ENCODE measurements around the gene MARCO.
"Not testable (repeated sequence)": the region's sequence is repeated elsewhere in the genome, so short reads cannot be mapped to it uniquely, and the experiment has no call there.

The MARCO gene

DNA sequence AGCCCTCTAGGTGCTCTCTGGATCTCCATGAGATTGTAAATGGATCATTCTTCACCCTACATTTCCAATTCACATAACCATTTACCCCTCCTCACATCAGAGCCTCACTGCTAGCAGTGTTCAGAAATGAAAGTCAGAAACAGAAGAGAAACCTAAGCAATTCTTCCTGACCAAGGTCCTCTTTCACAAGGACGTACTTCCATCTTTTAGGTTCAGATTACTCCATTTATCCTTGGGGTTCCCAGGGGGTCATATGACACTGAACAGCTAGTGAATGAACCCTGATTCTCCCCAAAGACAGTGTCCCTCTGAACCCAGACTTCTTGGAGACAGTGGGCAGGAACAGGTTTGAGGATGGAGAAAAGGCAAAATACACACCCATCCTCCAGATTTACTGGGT, 12.9 kb upstream of the MARCO start:
- DNase-seq, result no peak

DNA sequence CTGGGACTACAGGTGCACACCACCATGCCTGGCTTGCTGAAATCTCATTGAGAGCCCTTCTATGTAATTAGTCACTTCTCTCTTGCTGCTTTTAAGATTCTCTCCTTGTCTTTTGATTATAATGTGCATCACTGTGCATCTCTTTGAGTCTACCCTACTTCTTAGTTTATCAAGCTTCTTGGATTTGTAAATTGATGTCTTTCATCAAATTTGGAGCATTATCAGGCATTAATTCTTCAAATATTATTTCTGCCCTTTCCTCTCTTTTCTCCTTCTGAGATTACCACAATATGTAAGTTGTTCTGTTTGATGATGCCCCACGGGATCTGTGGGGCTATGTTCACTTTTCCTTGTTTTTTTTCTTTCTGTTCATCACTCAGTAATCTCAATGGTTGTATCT, 9.0 kb upstream of the MARCO start:
- no peak for DNase-seq

DNA sequence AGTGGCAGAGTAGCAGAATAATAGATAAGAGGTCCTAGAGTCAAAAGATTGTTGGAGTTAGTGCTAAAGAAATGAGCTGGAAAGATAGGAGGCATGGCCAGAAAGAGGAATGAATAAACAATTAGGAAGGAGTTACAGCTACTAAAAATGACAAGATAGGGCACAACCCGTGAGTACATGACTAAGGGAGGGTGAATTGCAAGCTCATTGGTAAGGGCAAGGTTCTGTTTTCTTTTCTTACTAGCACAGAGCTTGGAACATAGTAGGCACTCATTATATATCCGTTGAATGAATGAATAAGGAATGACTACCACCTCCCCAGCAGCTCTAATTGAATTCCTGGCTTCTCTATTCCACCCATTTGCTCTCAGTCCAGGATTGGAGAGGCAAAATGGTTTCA, 5.7 kb upstream of the MARCO start:
- no peak for DNase-seq

DNA sequence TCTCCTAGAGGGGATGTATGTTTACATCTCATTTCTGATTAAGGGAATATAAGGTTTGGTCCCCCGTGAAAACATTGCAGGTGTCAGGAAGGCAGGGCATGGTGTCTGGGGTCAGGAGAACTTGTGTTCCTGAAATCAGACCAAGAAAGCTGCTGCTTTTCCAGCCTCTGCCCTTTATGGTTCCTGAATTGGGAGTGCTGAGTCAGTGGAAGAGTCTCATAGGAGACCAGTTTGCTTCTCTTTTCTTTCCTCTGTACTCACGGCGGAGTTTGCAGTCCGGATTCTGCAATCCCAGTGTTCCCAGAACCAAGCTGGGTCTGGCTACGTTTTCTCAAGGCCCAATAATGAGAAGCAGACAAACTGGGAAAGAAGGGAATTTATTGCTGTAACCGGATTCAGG, 5.1 kb upstream of the MARCO start:
- no peak for DNase-seq

DNA sequence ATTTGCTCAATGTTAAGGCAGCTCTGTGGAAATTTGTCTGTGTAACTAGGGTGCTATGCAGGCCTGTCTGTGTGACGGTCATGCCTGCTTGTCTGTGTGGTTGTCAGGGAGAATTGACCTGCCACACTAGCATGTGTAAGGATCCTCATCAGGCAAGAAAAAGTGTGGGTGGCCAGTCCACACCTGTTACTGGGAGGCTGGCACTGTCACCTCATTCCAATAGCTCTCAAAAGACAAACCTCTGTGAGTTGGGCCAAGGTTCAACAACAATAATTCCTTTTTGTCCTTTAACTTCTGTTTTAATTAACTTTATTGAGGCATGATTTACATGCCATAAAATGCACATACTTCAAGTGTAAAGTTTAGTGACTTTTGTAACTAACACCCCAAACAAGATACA, 4.2 kb upstream of the MARCO start:
- DNase-seq, result no peak

DNA sequence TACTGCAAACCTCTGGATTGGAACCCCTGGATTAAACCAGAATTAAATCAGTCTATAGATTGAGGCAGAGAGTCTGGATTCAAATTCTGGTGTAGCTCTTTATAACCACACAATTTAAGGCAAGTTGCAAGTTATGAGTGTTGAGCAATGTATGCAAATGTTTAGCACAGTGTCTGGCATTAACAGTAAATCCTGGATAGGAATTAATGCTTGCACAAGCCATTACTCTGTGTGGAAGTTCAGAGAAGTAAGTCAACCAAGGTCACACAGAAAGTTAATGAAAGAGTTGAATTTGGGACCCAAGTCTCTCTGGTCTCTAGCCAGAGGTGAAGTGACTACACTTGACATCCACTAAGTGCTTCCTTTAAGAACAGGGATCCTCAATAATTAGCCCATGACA, 2.0 kb upstream of the MARCO start:
- no peak for DNase-seq

DNA sequence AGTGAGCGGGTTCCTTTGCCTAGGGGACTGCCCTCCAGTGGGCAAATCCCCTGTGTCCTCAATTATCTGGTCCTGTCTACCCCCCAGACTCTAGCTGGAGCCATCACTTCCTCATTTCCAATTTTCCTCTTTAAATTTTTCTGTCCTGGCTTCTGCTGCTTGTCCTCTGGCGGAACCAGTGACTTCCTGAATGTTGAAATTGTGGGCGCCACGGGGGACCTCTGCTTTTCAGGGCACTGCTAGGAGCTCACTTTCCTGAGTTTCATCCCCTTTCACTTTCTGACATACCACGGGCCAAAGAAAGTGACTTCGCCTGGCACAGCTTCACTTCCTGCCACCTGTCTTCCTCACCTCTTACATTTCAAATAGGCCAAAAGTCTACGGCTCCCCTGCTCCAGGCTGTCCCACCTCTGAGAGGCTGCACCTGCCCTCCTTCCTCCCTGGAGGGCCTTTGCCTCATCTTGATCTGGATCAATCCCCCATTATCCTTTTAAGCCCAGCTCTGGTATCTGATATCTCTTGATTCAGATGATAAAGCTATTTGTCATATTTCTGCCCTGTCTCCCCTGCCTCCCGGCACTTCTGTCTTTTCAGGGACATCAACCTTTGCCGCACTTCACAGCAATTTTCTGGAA, 1.4 kb upstream of the MARCO start:
- DNase-seq, result no peak

DNA sequence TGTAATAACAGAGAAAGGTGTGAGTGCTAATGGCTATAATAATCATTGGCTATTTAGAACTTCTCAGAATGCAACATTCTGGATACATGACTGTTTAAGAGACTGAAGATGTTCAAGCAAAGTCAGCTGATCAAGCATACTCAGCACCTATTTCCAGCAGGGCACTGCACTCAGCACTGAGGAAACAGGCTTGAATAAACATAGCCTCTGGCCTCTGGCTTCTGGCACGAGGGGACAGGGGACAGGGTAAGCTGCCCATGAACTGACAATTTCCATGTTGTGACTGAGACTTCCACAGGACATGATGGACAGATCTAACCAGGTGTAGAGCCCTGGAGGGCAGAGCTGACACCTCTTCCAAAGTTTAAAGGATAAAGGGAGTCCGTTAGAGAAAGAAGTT, 1.3 kb downstream of the MARCO start:
- DNase-seq, result no peak

DNA sequence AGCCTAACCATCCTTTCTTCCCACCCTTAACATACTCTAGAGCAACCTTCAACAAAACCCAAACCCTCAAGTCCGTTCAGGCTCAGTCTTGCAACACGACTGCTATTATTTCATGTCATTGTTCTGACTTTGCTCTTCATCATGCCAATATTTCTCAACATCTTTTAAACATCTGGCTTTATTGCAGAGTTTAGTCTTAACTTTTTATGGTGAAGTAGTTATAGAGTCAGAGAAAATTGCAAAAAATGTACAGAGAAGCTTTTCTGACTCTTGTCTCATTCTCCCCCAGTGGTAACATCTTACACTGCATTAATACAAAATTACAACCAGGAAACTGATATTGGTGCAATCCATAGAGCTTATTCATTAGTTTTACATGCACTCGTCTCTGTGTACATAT, 3.9 kb downstream of the MARCO start:
- no peak for DNase-seq

DNA sequence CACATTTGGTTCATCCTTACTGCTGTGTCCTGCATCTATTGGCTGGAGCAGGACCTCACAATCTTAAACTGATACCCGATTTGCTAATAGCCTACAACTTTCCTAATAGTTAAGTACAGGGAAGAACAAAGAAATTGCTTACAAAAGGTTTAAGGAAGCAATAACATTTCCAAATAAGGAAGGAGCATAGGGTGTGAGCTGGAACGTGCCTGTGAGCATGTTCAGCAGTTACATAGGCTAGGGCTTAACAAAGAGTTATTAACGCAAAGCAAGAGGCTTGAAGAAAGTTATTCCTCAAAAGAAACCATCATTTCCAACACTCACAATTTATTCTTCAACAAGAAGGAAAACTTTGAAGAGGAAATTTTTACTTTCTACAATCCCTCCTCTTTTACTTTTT, 6.3 kb downstream of the MARCO start:
- not testable (repeated sequence) for DNase-seq

DNA sequence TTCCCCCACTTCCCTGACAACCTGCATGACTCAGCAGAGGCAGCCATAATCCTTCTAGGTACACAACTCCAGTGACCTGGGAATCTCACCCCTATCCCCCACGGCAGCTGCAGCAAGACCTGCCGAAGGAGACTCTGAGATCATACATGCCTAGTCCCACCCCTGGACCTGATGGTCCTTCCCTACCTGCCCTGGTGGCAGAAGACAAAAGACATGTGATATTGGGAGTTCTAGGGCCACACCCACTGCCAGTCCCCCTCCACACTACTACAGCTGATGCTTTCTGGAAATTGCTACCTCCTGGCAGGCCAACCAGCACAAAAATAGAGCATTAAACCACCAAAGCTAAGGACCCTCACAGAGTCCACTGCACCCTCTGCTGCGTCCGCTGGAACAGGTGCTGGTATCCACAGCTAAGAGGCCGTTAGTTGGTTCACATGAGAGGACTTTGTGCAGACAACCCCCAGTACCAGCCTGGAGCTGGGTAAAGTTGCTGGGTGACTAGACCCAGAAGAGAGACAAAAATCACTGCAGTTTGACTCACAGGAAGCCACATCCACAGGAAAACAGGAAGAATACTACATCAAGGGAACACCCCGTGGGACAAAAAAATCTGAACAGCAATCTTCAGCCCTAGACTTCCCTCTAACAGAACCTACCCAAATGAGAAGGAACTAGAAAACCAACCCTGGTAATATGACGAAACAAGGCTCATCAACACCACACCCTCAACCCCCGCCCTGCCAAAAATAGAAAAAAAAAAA, 12.5 kb downstream of the MARCO start:
- no peak for DNase-seq

DNA sequence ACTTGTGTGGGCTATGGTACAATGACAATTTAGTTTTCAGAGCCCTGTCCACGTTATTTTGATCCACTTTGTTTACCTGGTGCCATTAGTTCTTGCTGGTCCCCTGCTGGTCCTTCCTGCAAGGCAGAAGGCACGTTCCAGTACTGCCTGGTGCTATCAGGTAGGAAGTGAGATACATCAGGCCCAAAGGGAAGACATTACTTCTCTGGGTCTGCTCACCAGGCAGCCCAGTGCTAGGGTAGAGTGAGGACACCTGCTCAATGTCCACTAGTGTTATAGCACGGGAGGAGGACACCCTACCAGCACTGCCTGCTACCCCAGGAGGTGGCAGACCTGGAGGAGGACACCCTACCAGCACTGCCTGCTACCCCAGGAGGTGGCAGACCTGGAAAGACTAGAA, 23.7 kb downstream of the MARCO start:
- no peak for DNase-seq

DNA sequence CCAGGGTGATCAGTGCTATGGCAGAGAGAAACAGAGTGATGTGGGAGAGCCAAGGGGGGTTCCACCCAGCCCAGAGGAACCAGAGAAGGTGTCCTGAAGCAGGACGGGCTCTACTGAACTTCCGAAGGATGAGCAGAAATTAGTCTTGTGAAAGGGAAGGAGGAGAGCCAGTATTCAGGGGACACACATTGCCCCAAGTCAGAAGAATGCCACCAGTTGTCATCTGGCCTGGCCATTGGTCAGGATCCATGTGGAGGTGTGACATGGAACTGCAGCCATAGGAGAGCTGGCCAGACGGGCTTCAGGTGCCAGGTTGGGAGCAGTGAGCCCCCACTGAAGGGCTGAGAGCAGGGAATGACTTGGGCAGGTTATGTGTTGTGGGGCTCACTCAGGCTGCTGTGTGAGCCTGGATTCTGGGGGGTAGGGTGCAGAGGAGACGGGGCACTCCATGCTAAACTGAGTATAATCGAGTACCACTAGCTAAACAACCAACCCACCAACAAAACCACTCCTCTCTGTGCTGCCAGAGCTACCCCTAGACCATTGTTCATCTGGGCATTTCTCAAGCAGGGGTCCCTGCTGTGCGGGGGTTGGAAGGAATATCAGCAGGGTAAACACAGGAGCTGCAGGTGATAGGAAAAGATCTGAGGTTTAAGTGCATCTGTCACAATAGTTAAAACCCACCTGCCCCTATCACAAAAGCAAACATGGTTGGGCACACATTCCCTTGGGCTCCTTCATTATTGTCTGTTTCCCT, 25.3 kb downstream of the MARCO start:
- DNase-seq, result no peak

DNA sequence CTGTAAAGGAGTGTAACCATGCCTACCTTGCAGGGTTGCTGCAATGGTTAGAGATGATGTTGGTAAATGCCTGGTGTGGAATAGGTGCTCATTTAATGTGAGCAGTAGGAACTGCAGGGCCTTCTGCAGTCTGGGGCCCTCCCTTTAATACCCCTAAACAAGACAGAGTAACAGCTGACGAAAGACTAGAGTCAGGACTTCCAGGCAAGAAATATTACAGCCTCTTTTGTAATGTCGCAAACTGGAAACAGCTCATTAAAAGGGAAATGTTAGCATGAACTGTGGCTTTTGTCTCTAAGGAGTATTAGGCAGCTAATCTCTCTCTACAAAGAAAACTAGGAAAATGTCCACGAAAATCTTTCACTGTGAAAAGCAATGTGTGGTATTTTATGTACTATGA, 26.0 kb downstream of the MARCO start:
- no peak for DNase-seq

DNA sequence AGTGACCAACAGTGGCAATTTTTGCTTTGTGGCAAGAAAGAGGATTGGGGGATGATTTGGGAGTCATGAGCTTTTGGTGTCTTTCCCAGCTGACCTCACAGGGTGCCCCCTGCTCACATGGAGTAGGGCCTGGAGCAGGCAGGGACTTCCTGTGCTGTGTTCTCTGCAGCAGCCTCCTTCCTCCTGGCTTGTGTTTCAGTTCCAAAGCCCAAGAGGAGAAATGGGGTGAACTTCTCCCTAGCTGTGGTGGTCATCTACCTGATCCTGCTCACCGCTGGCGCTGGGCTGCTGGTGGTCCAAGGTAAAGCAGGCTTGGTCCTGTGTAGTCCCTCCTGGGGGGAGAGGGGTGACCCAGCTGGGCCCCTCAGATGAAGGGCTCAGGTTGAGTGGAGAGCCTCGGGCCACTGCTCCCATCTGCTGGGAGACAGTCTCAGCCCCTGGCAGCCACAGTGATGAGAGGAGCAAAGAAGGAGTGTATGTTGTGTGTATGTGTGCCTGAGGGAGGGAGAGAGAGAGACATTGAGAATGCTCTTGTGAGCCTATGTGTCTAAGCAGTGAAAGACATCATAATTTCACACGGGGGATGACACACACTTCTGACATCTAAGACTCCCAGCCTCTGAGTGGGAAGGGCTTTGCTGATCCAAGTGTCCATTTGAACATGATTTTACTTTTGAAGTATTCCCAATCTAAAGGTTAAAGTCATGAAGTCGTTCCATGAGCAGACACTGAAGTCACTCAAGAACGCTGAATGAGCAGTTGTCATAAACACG, 27.2 kb downstream of the MARCO start:
- no peak for DNase-seq

DNA sequence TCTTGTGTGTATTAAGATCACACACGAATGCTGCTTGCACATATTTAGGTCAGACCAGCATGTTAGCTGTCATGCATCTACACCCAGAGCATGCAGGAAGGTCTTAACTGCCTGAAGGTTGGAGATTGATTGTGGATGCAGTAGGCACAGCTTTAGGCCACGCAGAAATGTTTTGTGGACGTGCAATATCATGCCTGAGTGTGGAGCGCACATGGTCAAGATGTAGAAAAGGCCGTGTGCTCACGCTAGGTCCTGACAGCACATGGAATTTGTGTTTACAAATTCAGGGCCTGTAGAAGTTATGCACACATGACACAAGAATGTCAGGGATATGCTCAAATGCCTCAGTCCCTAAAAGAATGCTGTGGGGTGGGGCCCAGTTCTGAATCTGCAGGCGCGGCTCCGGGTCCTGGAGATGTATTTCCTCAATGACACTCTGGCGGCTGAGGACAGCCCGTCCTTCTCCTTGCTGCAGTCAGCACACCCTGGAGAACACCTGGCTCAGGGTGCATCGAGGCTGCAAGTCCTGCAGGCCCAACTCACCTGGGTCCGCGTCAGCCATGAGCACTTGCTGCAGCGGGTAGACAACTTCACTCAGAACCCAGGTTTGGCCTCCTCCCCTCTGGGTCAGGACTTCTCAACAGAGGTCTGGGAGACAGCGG, 27.9 kb downstream of the MARCO start:
- DNase-seq, result no peak

DNA sequence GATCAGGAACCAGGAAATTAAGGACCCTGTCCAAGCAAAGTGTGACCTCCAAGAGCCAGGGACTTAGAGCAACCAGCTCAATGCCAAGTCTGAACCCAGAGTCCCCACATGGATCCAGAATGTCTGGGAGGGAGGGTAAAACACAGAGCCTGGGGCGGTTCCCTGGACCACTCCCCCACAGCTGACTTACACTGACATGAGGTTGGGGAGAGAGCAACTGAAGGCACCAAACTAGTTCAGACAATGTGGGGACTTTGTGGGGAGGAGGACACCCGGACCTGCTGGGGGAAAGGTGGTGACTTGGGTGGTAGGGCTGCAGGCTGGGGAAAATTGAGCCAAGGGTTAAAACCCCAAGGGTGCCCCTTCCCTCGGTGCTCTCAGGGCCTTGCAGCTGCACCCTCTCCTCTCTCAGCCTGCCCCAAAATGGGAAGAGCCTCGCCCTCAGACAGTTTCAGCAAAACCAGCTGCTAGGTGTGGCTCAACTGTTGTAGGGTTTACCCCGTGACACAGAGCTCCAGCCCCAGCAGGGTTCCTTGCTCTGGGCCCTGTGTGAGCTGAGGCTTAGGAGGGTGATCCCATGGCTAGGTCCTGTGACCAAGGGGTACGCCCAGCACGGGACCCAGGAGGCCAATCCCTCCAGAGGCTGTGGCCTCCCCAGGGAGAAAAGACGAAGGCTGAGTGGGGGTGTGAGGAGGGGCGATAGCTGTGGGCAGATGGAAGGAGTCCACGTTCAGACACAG, 28.6 kb downstream of the MARCO start:
- DNase-seq, result no peak

DNA sequence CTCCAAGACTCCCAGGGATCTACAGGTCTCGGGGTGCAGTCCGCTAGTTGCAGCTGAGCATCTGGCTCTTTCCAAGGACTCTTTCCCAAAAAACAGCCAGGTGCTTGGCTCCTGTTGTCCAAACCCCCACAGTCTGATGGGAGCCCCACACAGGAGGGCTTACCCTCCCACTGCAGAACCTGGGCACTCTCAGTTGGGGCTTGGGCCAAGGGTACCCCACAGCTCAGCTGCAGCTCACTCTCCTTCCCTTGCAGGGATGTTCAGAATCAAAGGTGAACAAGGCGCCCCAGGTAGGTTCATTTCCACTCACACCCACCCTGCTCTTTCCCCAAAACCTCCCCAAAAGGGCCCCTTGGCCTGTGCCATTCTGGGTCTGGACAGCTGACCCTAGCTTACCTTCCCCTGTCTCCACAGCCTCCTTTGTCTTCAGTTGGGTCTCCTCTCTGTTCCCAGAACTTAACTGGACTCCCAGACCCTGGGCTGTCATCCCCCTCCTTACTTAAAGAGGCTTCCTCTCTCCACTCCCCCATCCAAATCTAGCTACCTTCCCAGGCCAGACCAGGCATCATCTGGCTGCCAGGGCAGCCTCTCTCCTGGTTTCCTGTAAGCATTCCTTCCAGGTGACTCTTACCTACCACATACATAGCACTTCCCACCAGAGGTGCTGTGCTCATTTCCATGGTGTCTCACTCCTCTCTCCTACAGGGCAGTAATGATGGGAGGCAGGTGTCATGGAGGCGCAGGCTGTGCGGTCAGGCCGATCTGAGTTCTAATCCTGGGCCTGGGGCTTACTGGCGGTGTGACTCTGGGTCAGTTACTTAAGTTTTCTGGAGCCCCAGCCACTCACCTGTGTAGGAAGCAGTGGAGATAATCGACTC, 29.5 kb downstream of the MARCO start:
- DNase-seq, result no peak

DNA sequence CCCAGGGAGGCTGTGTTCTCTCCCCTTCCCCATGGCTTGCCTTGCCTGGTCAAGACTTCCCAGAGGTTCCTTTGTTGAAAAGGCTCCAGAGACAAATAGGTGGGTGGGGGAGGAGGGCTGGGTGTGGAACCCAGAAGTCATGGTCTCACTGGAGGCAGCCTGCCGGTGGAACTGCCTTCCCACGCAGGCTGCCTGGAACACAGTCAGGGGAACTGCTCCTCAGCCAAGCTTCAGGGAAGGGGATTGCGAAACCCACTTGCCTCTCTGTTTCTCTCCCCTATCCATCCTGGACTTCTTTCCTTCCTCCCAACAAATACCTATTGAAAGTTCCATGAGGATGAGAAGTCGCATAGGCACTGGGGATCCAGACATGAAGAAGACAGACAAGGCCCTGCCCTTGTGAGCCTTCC, 31.6 kb downstream of the MARCO start:
- no peak for DNase-seq

DNA sequence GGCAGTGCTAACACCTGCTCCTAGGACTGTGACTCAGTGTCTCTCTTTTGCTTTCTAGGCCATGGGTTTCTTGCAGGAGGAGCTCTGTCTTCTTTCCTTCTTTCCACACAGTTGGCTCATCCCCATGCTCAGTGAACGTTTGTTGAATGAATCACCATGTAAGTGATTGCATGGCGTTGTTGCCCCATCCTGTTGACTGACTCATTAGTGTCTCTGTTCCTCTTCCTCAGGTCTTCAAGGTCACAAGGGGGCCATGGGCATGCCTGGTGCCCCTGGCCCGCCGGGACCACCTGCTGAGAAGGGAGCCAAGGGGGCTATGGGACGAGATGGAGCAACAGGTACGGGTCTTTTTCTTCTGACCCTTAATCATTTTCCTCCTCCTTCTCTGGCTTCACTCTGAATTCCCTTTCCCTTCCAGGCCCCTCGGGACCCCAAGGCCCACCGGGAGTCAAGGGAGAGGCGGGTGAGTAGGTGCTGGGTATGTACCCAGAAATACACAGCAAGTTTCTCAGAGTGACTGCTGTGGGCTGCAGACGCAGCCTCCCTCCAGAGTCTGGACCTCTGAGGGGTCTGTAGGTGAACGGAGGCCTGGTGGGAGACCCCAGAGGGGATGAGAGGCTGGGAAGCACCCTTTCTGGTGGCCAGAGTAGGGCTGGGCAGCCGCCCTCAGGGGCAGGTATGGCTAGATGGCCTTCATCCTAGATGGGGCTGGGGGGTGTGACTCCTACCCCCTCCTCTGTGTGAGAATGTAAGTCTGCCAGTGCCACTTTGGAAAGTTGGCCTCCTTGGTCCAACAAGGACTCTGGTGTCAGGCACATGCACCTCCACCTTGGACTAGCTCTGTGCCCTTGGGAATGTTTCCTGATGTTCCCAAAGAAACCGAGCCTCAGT, 32.4 kb downstream of the MARCO start:
- no peak for DNase-seq

All from NCI-H510A treated with DMSO at 0.1 percent for 48 hours (cell line).